PC-3 (cell line): ENCODE results near the gene NCKIPSD. TPM values are rescaled to one million over a fixed set of nuclear protein-coding genes. Genes with fewer than 3 reads are reported as not detected.
A peak's percentile ranks its signal among the peaks of the same experiment; 100 is the strongest.

Experiments used
- ATAC-seq: fragments of 200-7000 bp; cut with Tn5 transposase; 2 replicates; pipeline ENCODE4 v1.9.1; 2020; ENCODE audit warnings: mild to moderate bottlenecking, moderate library complexity
- BruUV-seq: library from RNA; stranded (reverse); fragments of 400-500 nt; replicated peaks from 2 replicates; lab custom pipeline; 2021; lab: Mats Ljungman, UMichigan
- CTCF ChIA-PET: fragments of 300-600 bp; sonication (Branson Sonifier 250); formaldehyde crosslinking; loops from one replicate; lab custom pipeline; 2022; ENCODE audit warnings: antibody characterized with exemption; lab: Charles Lee
- POLR2A ChIA-PET: fragments of 300-600 bp; sonication (Branson Sonifier 250); formaldehyde crosslinking; loops from one replicate; lab custom pipeline; 2022; ENCODE audit warnings: antibody characterized with exemption; ENCODE audit not compliant: unreplicated experiment; lab: Charles Lee
- DNase-seq: peaks from one replicate; pipeline ENCODE4 v3.0.0-alpha.2; 2015
- H2AFZ ChIP-seq: fragments of 300-600 bp; sonication (generic); 2 replicates; pipeline ENCODE4 v1.6.0; 2016; ENCODE audit warnings: antibody characterized with exemption, low read length
- H3F3A ChIP-seq: fragments of 300-600 bp; sonication (generic); one replicate; pipeline ENCODE4 v1.6.0; 2017; ENCODE audit warnings: antibody characterized with exemption, low read length, control low read depth, mild to moderate bottlenecking; ENCODE audit not compliant: unreplicated experiment
- H3K27ac ChIP-seq: fragments of 300-600 bp; sonication (generic); 2 replicates; pipeline ENCODE4 v1.5.1; 2016; ENCODE audit warnings: mild to moderate bottlenecking, low read length
- H3K27me3 ChIP-seq: fragments of 300-600 bp; sonication (generic); 2 replicates; pipeline ENCODE4 v1.6.1; 2016; ENCODE audit warnings: low read length, mixed read lengths
- H3K36me3 ChIP-seq: fragments of 300-600 bp; sonication (generic); 2 replicates; pipeline ENCODE4 v1.6.1; 2016; ENCODE audit warnings: low read depth, mixed run types, low read length, mixed read lengths
- H3K4me1 ChIP-seq: fragments of 300-600 bp; sonication (generic); 2 replicates; pipeline ENCODE4 v1.5.1; 2016; ENCODE audit warnings: low read length; ENCODE audit not compliant: insufficient read depth
- H3K4me2 ChIP-seq: fragments of 300-600 bp; sonication (generic); 2 replicates; pipeline ENCODE4 v1.6.0; 2016; ENCODE audit warnings: low read length
- H3K4me3 ChIP-seq: fragments of 300-600 bp; sonication (generic); 2 replicates; pipeline ENCODE4 v1.5.1; 2016; ENCODE audit warnings: mild to moderate bottlenecking, low read length, mixed read lengths
- H3K79me2 ChIP-seq: fragments of 300-600 bp; sonication (generic); 2 replicates; pipeline ENCODE4 v1.6.1; 2017; ENCODE audit warnings: low read length, mixed read lengths
- H3K9ac ChIP-seq: fragments of 300-600 bp; sonication (generic); 2 replicates; pipeline ENCODE4 v1.6.0; 2016; ENCODE audit warnings: mild to moderate bottlenecking, low read length
- H3K9me2 ChIP-seq: fragments of 300-600 bp; sonication (generic); replicated peaks from 2 replicates; pipeline ENCODE4 v1.6.1; 2016; ENCODE audit warnings: mixed run types, low read length, mixed read lengths
- H3K9me3 ChIP-seq: fragments of 300-600 bp; sonication (generic); 2 replicates; pipeline ENCODE4 v1.6.1; 2016; ENCODE audit warnings: low read length, mixed read lengths
- H4K20me1 ChIP-seq: fragments of 300-600 bp; sonication (generic); 2 replicates; pipeline ENCODE4 v1.6.1; 2016; ENCODE audit warnings: low read length, mixed read lengths
- EZH2 ChIP-seq: fragments of 300-600 bp; sonication (generic); IDR thresholded peaks from one replicate; pipeline ENCODE4 v1.6.1; 2017; ENCODE audit warnings: antibody characterized with exemption, mild to moderate bottlenecking, low read length; ENCODE audit not compliant: unreplicated experiment
- EZH2phosphoT487 ChIP-seq: fragments of 300-600 bp; sonication (generic); IDR thresholded peaks from 2 replicates; pipeline ENCODE4 v1.6.1; 2018; ENCODE audit warnings: mild to moderate bottlenecking, antibody characterized with exemption, low read length, borderline replicate concordance
- intact Hi-C: fragments of 100-400 bp; cut with micrococcal nuclease; formaldehyde crosslinking; loops from 2 replicates; pipeline ENCODE4 v1.9.0; 2023
- total RNA-seq: library from RNA; depleted of rRNA; stranded (reverse); fragments of >200 nt; gene quantifications from 2 replicates; pipeline ENCODE4 v1.2.3, GENCODE V29; 2014
- TF ChIP-seq, protein P1 (sequence below): fragments of 300-600 bp; sonication (generic); conservative IDR thresholded peaks from 2 replicates; pipeline ENCODE4 v1.5.1; 2017; ENCODE audit warnings: antibody characterized with exemption, low read depth, mild to moderate bottlenecking, low read length

Gene NCKIPSD
- total RNA-seq, 1 experiment from 2014 or later = 66.8 TPM

- H3K4me3 ChIP-seq = no peak overlapping the region
- no peak overlapping the region for H3K27ac ChIP-seq
- H3K79me2 ChIP-seq = no peaks in the 10 kb centered on the region
- H4K20me1 ChIP-seq = no peaks in the 10 kb centered on the region
- POLR2A ChIA-PET = no interaction called here
- no peak for ATAC-seq
- no peak overlapping the region for H2AFZ ChIP-seq
- no peaks in the 10 kb centered on the region for H3K9me3 ChIP-seq
- H3F3A ChIP-seq = no peaks in the 10 kb centered on the region
- CTCF ChIA-PET = no interaction called here
- DNase-seq = no peak
- no peak overlapping the region for H3K9ac ChIP-seq
- H3K4me1 ChIP-seq = no peaks in the 10 kb centered on the region
- TF ChIP-seq EZH2 = no peak
- no peaks in the 10 kb centered on the region for H3K36me3 ChIP-seq
- no TSS peak for BruUV-seq
- no peaks in the 10 kb centered on the region for H3K9me2 ChIP-seq
- H3K27me3 ChIP-seq = no peaks in the 10 kb centered on the region
- intact Hi-C loops = no loop called here
- no peak overlapping the region for H3K4me2 ChIP-seq
These were observed 30.7 kb downstream of the NCKIPSD start for GRCh38 chr3:48655063-48655462.

- H3K36me3 ChIP-seq = no peaks in the 10 kb centered on the region
- DNase-seq (no peak), ATAC-seq (0 out of 2 replicates have a peak, but pooled peaks have one; percentile 14)
- no peak overlapping the region for H3K9ac ChIP-seq
- H2AFZ ChIP-seq = no peak overlapping the region
- H4K20me1 ChIP-seq = no peaks in the 10 kb centered on the region
- no peaks in the 10 kb centered on the region for H3K4me1 ChIP-seq
- H3F3A ChIP-seq = no peaks in the 10 kb centered on the region
- intact Hi-C loops = no loop called here
- H3K4me2 ChIP-seq = no peak overlapping the region
- no peak for TF ChIP-seq EZH2
- no peak for TF ChIP-seq EZH2phosphoT487
- TF ChIP-seq, protein P1, sequence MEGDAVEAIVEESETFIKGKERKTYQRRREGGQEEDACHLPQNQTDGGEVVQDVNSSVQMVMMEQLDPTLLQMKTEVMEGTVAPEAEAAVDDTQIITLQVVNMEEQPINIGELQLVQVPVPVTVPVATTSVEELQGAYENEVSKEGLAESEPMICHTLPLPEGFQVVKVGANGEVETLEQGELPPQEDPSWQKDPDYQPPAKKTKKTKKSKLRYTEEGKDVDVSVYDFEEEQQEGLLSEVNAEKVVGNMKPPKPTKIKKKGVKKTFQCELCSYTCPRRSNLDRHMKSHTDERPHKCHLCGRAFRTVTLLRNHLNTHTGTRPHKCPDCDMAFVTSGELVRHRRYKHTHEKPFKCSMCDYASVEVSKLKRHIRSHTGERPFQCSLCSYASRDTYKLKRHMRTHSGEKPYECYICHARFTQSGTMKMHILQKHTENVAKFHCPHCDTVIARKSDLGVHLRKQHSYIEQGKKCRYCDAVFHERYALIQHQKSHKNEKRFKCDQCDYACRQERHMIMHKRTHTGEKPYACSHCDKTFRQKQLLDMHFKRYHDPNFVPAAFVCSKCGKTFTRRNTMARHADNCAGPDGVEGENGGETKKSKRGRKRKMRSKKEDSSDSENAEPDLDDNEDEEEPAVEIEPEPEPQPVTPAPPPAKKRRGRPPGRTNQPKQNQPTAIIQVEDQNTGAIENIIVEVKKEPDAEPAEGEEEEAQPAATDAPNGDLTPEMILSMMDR = no peak
- no peaks in the 10 kb centered on the region for H3K27me3 ChIP-seq
- ChIA-PET CTCF (no interaction called here), POLR2A (no interaction called here)
- no peak overlapping the region for H3K27ac ChIP-seq
- no peaks in the 10 kb centered on the region for H3K9me2 ChIP-seq
- no peaks in the 10 kb centered on the region for H3K9me3 ChIP-seq
- no peak overlapping the region for H3K4me3 ChIP-seq
- no peaks in the 10 kb centered on the region for H3K79me2 ChIP-seq
- BruUV-seq = no TSS peak
These were observed 32.6 kb downstream of the NCKIPSD start for GRCh38 chr3:48652923-48653715.

GRCh38 chr3:48651771-48652170 lies 33.9 kb downstream of the NCKIPSD start:
- TF ChIP-seq EZH2 (no peak), EZH2phosphoT487 (no peak)
- TF ChIP-seq, protein P1 = no peak
- no peaks in the 10 kb centered on the region for H3F3A ChIP-seq
- H2AFZ ChIP-seq = no peak overlapping the region
- H3K36me3 ChIP-seq = no peaks in the 10 kb centered on the region
- no peak for DNase-seq
- H3K27me3 ChIP-seq = no peaks in the 10 kb centered on the region
- H3K9me3 ChIP-seq = no peaks in the 10 kb centered on the region
- no peaks in the 10 kb centered on the region for H4K20me1 ChIP-seq
- no peaks in the 10 kb centered on the region for H3K9me2 ChIP-seq
- no TSS peak for BruUV-seq
- no peak overlapping the region for H3K9ac ChIP-seq
- H3K4me2 ChIP-seq = no peak overlapping the region
- CTCF ChIA-PET = no interaction called here
- POLR2A ChIA-PET = no interaction called here
- no peak for ATAC-seq
- intact Hi-C loops = no loop called here
- H3K4me3 ChIP-seq = no peak overlapping the region
- no peaks in the 10 kb centered on the region for H3K4me1 ChIP-seq
- H3K27ac ChIP-seq = no peak overlapping the region
- no peaks in the 10 kb centered on the region for H3K79me2 ChIP-seq
